DMS79 treated with DMSO at 0.1 percent for 48 hours (cell line): ENCODE results near the gene C10orf71.

Experiments
- DNase-seq: peaks from one replicate; lab custom pipeline; 2025; lab: John Stamatoyannopoulos, UW

Gene C10orf71, protein sequence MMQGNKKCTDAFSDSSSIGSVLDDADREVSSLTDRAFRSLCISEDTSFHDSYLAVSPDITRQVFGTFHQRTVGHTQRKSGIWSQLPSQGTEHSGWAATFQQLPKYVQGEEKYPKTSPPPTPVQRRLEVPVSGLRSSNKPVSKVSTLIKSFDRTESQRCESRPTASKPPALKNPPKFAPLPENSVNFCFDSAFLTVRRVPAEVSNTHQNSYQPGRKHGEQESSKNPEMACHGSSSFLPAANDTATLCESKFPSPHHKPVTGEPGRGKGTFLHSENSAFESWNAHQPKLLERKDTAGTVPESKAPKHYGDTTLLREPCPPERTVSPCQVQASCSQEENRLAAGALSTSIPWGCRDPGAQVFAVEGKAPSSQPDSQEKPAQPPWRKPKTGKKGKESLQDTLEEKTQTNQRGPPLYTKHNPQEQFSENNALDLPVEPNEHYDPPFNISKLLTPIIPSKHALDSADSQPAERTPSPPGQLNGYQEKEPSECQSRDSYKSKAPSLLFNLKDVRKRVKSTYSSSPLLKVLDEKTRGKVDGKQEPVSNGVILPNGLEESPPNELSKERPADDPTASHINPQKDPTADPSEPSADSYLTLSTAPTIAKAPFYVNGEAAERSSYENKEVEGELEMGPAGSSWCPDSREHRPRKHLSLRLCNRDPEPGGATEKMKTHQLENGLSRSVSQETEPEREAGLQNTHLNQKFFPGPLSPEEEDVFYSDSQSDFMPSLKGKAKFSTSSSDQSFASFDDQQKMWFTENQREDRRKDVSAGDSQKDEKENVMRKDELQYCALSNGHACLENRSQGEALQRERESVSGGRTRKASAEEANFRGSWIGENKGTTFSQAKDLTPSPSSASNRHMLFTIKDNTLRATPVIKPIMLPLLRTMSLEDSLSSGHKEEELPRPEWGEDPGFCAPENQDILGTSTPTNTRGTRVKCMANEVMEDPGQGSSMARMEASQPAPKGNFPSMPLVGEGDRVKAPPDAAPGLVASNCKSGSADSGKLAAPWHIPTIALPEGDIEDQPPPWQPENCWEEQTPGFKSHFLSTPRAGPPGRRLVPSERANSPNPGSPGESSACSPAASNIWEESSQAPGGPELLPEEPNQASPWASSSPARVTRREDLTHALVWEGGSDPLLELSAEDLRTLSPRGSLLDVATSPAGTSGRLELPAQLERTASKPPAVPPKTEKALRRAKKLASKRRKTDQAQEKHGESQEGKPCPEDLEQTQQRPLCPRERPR (N-terminal part only)

DNA sequence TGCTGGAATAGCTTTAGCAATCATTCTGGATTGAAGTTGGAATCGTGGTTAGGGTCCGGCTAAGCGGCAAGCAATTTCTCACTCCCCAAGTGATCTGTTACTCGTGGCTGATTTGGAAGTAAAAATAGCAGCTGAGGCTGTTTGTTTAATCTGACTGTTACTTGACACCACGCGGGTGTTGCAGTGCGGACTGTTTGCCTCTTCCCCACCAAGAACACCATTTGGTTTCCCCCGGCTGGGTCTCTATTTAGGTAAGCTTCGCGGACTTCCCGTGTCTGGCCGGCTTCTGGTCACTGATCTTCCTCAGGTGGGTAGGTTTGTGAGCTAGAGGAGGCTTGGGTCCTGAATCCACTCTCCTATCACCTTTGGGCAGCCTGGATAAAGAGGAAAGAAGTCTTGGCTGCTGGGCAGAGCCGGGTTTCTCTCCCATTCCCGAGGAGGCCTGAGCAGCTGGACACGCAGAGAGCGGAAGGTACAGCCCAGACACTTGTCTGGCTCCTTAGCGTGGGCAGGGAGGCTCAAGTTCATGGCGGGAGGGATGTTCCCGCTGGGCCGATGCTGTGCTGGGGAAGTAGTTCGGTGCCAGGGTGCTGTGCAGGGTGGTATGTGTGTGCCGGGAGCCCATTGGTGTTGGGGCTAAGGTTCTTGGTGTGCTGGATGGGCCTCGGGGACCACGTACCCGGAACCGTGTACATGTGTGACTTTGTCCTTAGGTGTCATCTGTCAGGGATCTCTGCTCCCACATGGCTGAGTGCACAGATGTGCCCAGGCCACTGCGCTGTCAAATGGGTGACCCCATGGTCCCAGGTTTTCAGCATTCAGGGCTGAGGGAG lies at the start of gene C10orf71:
Gene C10orf71, plus strand, starts transcription at position 188 of the 833 bp plus-strand sequence. CDS start 23,376 bp downstream, outside the sequence.
- DNase-seq, result no peak

DNA sequence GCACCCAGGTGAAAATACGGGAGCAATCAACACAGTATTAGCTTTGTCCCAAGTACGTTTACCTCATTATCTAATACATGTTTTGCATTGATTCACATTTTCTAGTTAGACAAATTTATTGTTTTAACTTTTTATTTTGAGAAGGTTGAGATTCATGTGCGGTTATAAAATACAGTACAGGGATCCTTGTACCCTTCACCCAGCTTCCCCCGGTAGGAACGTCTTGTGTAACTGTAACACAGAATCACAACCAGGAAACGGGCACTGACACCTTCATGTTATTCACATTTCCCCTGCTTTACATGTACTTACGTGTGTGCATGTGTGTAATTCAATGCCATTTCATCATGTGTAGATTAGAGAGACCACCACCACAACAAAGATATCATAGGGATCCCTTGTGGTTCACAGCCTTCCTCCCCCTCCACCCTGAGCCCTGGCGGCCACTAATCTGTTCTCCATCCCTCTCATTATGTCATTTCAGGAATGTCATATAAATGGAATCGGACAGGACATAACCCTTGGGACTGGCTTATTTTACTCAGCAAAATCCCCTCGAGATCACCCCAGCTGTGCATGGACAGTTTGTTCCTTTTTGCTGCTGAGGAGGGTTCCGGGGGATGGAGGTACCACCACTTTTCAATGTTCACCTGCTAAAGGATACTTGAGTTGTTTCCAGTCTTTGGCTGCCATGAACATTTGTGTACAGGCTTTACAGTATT lies 46.5 kb upstream of the C10orf71 start:
- DNase-seq, result no peak

DNA sequence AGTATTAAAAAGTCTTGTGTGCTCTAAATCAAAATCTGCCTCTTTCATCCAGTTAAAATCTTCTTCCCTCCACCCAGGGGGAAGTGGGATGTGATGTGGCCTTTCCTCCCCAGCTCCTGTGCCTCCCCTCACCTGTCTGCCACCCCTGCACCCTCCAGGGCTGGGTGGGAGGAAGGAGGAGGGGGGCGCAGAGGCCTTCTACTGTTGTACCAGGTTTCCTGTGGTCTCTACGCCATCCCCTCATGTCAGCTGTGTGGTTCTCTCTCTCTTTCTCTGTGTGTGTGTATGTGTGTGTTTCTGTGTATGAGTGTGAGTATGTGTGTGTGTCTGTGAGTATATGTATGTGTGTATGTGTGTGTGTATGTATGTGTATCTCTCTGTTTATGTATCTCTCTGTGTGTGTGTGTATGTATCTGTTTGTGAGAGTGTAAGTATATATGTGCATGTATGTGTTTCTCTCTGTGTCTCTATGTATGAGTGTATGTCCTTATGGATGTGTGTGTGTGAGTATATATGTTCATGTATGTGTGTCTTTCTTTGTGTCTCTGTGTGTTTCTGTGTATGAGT lies 45.5 kb upstream of the C10orf71 start:
- DNase-seq, result no peak

GRCh38 chr10:49254150-49254549 lies 44.8 kb upstream of the C10orf71 start:
- DNase-seq, result no peak

GRCh38 chr10:49254556-49255318 lies 44.2 kb upstream of the C10orf71 start:
- DNase-seq, result no peak

DNA sequence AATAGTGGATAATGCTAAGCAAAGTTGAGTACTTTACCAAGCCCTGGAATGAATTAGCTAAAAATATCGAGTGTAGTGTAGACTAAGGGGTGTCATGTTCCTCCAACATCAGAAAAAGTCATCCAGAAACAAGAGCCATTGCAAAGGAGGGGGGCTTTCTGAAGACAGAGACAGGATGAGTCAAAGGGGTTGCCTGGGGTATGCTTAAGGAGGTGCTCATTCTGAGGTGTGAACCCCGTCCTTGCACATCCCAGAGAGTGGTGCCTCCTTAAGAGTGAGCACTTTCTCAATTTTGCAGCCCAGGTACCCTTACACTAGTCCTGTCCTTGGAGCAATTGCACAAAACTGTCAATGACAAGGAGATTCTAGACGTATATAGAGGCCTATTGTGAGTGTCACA lies 43.1 kb upstream of the C10orf71 start:
- no peak for DNase-seq

GRCh38 chr10:49257154-49257553 lies 41.8 kb upstream of the C10orf71 start:
- no peak for DNase-seq

- DNase-seq, result no peak
These were observed 41.2 kb upstream of the C10orf71 start for GRCh38 chr10:49257626-49258349.

GRCh38 chr10:49258350-49258683 lies 40.7 kb upstream of the C10orf71 start:
- DNase-seq, result no peak

DNA sequence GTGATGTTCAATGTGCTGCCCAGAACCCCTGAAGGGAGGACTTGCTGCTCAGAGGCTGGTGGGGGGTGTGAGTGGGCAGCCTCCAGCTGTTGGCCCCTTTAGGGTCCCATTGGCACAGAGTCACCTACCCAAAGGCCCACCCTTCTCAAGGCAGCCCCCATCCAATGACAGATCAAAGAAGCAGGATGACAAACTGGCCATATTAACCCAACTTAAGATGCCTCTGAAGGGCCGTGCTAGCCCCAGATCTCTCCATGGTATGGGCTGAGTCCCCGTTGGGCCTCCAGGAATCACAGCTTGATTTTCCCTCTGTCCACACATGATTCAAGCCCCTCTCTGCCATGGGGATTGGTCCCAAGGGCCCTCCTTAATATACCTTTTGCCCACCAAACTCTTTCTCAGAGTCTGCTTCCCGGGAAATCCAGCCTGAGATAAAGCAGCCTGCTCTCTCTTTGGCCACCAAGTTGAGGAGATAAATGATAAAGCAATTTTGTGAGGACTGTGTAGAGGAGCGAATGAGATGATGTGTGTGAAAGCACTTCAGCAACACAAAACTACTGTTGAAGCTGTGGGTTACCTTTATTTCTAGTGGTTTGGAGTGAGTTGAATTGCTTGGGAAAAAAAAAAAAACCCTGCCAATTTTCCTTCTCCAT lies 38.2 kb upstream of the C10orf71 start:
- DNase-seq, result no peak

GRCh38 chr10:49263591-49263990 lies 35.4 kb upstream of the C10orf71 start:
- no peak for DNase-seq

GRCh38 chr10:49264177-49264677 lies 34.7 kb upstream of the C10orf71 start:
- DNase-seq, result no peak

GRCh38 chr10:49265885-49266284 lies 33.1 kb upstream of the C10orf71 start:
- DNase-seq, result no peak

- DNase-seq, result no peak
These were observed 30.8 kb upstream of the C10orf71 start for GRCh38 chr10:49268185-49268584.

- DNase-seq, result no peak
These were observed 29.4 kb upstream of the C10orf71 start for GRCh38 chr10:49269523-49269922.

DNA sequence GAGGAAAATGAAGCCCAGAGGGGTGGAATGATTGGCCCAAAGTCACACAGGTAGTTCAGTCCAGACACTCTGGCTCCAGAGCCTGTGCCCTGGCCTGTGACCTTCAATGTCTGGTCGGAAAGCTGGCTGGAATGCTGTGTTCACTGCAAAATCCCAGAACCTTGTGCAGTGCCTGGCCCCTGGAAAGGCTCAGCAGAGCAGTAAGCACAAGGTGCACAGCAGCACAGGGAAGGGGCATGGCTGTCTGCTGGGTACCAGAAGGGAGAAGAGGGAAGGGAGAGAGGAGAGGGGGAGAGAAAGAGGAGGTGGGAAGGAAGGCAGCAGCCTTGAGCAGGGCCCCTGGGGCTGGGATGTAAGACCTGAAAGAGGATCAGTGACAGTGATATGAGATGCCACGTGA lies 28.4 kb upstream of the C10orf71 start:
- DNase-seq, result no peak

DNA sequence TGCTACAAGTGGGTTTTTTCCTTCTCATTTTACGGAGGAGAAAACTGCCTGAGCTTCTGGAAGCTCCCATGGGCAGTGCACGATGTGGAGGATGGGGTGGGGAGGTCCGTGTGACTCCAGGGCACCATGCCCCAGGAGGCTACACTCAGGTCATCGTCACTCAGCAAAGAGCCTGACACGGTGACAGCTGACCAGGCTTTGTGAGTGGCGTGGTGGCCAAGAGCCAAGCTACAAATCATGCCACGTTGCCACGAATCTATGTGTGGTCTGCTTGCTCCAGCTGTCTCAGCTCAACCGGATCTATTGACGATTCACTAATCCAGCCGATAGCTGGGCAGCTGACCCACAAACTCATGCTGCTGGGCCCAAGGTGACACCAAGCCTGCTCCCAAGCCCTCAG lies 27.6 kb upstream of the C10orf71 start:
- DNase-seq, result no peak
